Measurements from ENCODE around the gene MCU.

DNA sequence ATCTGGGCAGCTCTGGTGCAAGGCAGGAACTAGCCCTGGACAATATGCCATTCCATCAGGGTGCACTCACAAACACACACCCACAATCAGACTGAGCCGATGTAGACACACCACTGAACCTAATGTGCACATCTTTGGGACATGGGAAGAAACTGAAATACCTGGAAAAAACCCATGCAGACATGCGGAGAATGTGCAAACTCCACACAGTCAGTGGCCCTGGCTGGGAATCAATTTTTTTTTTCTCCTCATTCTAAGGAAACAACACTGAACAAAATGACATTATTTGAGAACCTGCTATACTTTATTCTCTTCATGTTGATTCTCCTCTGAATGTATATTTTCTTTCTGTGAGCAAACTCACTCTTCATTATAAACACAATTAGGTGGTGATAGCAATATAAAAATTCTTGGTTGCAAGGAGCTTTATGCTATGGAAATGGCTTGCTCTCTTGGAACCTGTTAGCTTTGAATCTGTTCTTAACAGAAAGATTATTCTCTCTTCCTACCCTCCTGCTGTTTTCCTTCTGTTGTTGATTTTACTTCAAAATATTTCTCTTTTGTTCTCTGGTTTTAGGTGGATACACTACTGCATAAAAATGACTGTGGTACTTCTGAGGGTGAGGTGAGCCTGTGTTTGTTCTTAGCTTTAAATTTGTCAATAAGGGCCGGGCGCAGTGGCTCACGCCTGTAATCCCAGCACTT, 33.1 kb upstream of the MCU start:
- TF ChIP-seq PKNOX1 (IDR thresholded peaks at IDR 0.05) (no peak), BHLHE40 (IDR thresholded peaks at IDR 0.05; ENCODE audit: borderline replicate concordance) (no peak), FOXM1 (IDR thresholded peaks at IDR 0.05; ENCODE audit: borderline replicate concordance) (no peak), NFRKB (IDR thresholded peaks at IDR 0.05) (no peak), ARNT (IDR thresholded peaks at IDR 0.05) (no peak), FOXK2 (IDR thresholded peaks at IDR 0.05) (no peak), TARDBP (IDR thresholded peaks at IDR 0.05) (no peak), HDGF (IDR thresholded peaks at IDR 0.05; ENCODE audit: borderline replicate concordance) (no peak), FOXA1 (IDR thresholded peaks at IDR 0.05) (no peak), SP1 (IDR thresholded peaks at IDR 0.05) (no peak), SUZ12 (IDR thresholded peaks at IDR 0.05) (no peak), LEF1 (IDR thresholded peaks at IDR 0.05; ENCODE audit: borderline replicate concordance) (no peak), ZNF384 (IDR thresholded peaks at IDR 0.05) (no peak)

Data from HEK293T (cell line).